Inflammatory macrophage treated with lipopolysaccharide for 4 hours (primary cell): ENCODE results near the gene SMIM11.
"Not testable (repeated sequence)": the region's sequence is repeated elsewhere in the genome, so short reads cannot be mapped to it uniquely, and the experiment has no call there.

Experiments used
- DNase-seq: peaks from one replicate; pipeline ENCODE4 v3.0.0-alpha.2; 2020

SMIM11 gene

GRCh38 chr21:34428441-34428840 is 53.1 kb downstream of the SMIM11 start:
- DNase-seq, result not testable (repeated sequence)

GRCh38 chr21:34429710-34430109 is 54.4 kb downstream of the SMIM11 start:
- DNase-seq, result not testable (repeated sequence)
